Right lobe of liver (tissue), 6 donors: ENCODE results near the gene MUSK. TPM values are rescaled to one million over a fixed set of nuclear protein-coding genes. Genes with fewer than 3 reads are reported as not detected.

Source experiments
- ATAC-seq, 4 donors: fragments of 200-7000 bp; cut with Tn5 transposase; one replicate each; pipeline ENCODE4 v1.9.1; 2020; ENCODE audit warnings: mild to moderate bottlenecking in 4 of 4, moderate library complexity in 4 of 4
- DNase-seq, 3 donors: peaks; one replicate each; pipeline ENCODE4 v3.0.0-alpha.2; 2020
- H3K27ac ChIP-seq, 3 donors: fragments of 200-600 bp; one replicate each; pipeline ENCODE4 v1.8.0; 2022
- H3K27me3 ChIP-seq, 2 donors: fragments of 200-600 bp; one replicate each; pipeline ENCODE4 v1.8.0; 2022
- H3K36me3 ChIP-seq, 4 donors: fragments of 200-600 bp; sonication (generic) in 1 of 4; one replicate each; pipeline versions ENCODE4 v1.5.1 to v1.8.0; 2017 to 2022; ENCODE audit warnings: control low read depth in 1 of 4
- H3K4me1 ChIP-seq, 4 donors: fragments of 200-600 bp; sonication (generic) in 1 of 4; one replicate each; pipeline versions ENCODE4 v1.5.1 to v1.8.0; 2017 to 2022; ENCODE audit warnings: control low read depth in 1 of 4
- H3K4me3 ChIP-seq, 3 donors: fragments of 200-600 bp; one replicate each; pipeline ENCODE4 v1.8.0; 2022
- H3K9me3 ChIP-seq, 4 donors: fragments of 200-600 bp; sonication (generic) in 1 of 4; one replicate each; pipeline versions ENCODE4 v1.5.1 to v1.8.0; 2017 to 2022; ENCODE audit warnings: control low read depth in 1 of 4
- POLR2A ChIP-seq: fragments of 450-650 bp; IDR thresholded peaks from one replicate; pipeline ENCODE4 v1.6.1; 2017; ENCODE audit warnings: antibody characterized with exemption, mild to moderate bottlenecking
- WGBS: methylation state at CpG from one replicate; pipeline ENCODE4 v1.1.6; 2018; ENCODE audit warnings: low coverage, low lambda C conversion rate; ENCODE audit not compliant: insufficient coverage; ENCODE audit errors: missing lambda C conversion rate; 5-methylcytosine and 5-hydroxymethylcytosine counted together
- intact Hi-C, 2 donors: fragments of 100-400 bp; cut with DNase I; formaldehyde crosslinking; loops; one replicate each; pipeline versions ENCODE4 v1.11.2 to v1.14.1; 2022
- total RNA-seq, 6 experiments: library from RNA; depleted of rRNA in 2 of 6; stranded (reverse); fragments of >200 nt in 2 of 6; fragmentation: NEBNext Ultra II Directional in 3 of 6; extraction: Animal tissue kit (Norgen Biotek cat#: 25700) in 3 of 6; gene quantifications; one replicate each; pipeline versions ENCODE4 v1.1.0 to v1.2.4, GENCODE V29; 2016 to 2023
- TF ChIP-seq, protein P1 (sequence below), 4 donors: fragments of 200-600 bp in 3 of 4; fragments of 450-650 bp in 1 of 4; IDR thresholded peaks; one replicate each; pipeline versions ENCODE4 v1.5.1 to v1.8.0; 2016 to 2022; ENCODE audit warnings: antibody characterized with exemption in 4 of 4, mild to moderate bottlenecking in 2 of 4
- donor health status: DM: no; HTN: yes; CAD: no.
- donor health status: DM: no; HTN: no; CAD: no.
- donor health status: DM: no; HTN: no; CAD: no.
- donor health status: DM: no; HTN: yes; CAD: no.
- donor health status: DM: no; HTN: yes; CAD: no.

The MUSK gene
- total RNA-seq, 6 experiments from 2014 or later: 0.06 to 0.12 (median 0.12) TPM; not detected in 2

DNA sequence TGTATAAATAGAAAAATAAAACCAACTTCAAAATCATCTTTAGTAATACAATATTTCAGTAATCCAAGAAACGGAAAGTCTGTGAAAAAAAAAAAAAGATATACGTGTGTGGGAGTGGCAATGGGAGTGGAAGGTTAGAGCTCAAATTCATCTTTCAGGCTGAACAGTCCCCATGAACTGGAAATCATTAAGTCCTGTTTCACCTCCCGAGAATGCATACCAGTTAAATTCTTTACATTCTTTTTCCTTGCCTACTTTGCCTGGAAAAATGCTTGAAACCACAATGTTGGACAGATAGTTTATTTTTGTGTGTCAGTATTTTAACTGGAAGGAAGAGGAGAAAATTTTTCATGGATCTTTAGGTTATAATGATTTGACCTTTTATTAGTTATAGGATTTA, 166.8 kb downstream of the MUSK start:
- Histone ChIP-seq H3K27me3 (no peaks in the 10 kb centered on the region), H3K36me3 (no peaks in the 10 kb centered on the region), H3K9me3 (no peaks in the 10 kb centered on the region), H3K4me1 (no peaks in the 10 kb centered on the region), H3K27ac (no peak overlapping the region), H3K4me3 (no peak overlapping the region)
- TF ChIP-seq, protein P1, sequence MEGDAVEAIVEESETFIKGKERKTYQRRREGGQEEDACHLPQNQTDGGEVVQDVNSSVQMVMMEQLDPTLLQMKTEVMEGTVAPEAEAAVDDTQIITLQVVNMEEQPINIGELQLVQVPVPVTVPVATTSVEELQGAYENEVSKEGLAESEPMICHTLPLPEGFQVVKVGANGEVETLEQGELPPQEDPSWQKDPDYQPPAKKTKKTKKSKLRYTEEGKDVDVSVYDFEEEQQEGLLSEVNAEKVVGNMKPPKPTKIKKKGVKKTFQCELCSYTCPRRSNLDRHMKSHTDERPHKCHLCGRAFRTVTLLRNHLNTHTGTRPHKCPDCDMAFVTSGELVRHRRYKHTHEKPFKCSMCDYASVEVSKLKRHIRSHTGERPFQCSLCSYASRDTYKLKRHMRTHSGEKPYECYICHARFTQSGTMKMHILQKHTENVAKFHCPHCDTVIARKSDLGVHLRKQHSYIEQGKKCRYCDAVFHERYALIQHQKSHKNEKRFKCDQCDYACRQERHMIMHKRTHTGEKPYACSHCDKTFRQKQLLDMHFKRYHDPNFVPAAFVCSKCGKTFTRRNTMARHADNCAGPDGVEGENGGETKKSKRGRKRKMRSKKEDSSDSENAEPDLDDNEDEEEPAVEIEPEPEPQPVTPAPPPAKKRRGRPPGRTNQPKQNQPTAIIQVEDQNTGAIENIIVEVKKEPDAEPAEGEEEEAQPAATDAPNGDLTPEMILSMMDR (IDR thresholded peaks at IDR 0.05): no peak
- no peak for TF ChIP-seq POLR2A
- ATAC-seq: no peak
- intact Hi-C loops: no loop called here
- no peak for DNase-seq
- 43% methylated on average over 3 of the region's 3 CpGs for WGBS

DNA sequence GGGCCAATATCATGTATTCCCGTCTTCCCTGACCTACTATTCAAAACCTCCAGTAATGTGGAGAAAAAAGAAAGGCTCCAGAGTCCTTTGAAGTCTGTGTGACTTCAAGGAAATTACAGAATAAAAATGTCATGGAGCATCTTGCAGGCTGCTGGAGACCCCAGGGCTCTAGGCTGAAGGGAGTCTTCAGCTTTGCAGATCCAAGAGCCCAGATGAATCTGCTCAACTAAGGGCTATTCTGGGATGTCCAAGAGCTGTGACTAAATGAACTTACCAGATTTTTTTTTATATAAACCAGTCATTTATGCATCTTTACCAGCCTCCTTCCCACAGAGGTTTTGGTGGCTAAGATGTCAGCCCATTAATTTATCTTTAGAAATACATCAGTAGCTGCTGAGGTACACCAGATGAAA, 167.3 kb downstream of the MUSK start:
- Histone ChIP-seq H3K4me3 (no peak overlapping the region), H3K36me3 (no peaks in the 10 kb centered on the region), H3K9me3 (no peaks in the 10 kb centered on the region), H3K27ac (no peak overlapping the region), H3K27me3 (no peaks in the 10 kb centered on the region), H3K4me1 (no peaks in the 10 kb centered on the region)
- ATAC-seq: no peak
- intact Hi-C loops: no loop called here
- TF ChIP-seq, protein P1 (IDR thresholded peaks at IDR 0.05): no peak
- no peak for TF ChIP-seq POLR2A
- WGBS: 50% methylated on average over 1 of the region's 1 CpG
- DNase-seq: no peak

DNA sequence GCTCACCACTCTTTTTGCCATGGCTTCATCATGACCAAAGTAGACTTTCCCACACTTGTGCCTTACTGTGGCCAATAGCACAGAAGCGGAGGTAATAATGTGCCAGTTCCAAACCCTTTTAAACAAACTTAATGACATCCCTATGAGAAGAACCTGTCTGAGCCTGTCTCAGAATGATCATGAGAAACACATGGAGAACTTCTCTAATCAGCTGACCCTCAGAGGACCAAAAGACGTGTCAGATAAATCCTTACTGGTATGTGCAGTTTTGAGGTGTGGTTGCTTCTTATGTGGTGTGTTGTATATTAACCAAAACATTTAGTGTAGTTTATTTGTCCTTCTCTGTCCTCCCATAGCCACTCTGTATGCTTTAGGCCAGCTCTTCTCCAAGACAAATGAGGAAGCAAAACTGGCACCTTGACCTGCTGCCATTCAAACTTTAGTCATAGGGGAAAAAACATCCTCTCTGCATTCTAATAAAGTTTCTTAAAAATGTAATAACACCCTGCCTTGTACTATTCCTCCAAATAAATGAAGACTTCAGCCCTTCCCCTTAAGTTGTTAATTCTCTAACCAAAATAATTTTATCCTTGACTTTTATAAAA, 168.9 kb downstream of the MUSK start:
- H3K4me1 ChIP-seq: no peaks in the 10 kb centered on the region
- H3K27me3 ChIP-seq: no peaks in the 10 kb centered on the region
- H3K9me3 ChIP-seq: no peaks in the 10 kb centered on the region
- WGBS: 61% methylated on average over 2 of the region's 2 CpGs
- no peak for ATAC-seq
- H3K4me3 ChIP-seq: no peak overlapping the region
- no peak for TF ChIP-seq POLR2A
- TF ChIP-seq, protein P1 (IDR thresholded peaks at IDR 0.05): no peak
- no peak for DNase-seq
- H3K27ac ChIP-seq: no peak overlapping the region
- intact Hi-C loops: no loop called here
- H3K36me3 ChIP-seq: no peaks in the 10 kb centered on the region

DNA sequence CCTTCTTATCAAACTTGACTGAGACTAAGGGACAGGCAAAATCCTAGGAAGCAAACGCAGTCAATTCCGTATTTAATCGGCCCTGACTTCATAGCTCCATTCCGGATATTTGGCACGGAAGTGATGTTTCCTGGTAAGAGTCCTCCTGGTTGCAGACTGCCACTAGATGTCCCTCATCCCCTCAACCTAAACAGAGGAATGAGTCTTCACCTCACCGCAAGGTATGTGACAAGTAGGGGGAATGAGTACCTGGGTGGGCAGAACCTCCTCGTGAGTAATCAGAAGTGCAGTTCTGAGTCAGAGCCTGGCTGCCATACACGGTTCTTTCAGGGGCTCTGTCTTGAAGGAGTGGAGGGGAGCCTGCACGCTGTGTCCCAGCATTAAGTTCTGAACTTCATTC, 173.6 kb downstream of the MUSK start:
- DNase-seq (no peak), ATAC-seq (peak in 1 of 4 donors; percentile 45)
- no peaks in the 10 kb centered on the region for H3K36me3 ChIP-seq
- TF ChIP-seq POLR2A: no peak
- TF ChIP-seq, protein P1 (IDR thresholded peaks at IDR 0.05): peak in 2 of 4 donors; percentile 5 to 30
- WGBS: 69% methylated on average over 7 of the region's 9 CpGs
- H3K9me3 ChIP-seq: no peaks in the 10 kb centered on the region
- no peaks in the 10 kb centered on the region for H3K27me3 ChIP-seq
- H3K4me1 ChIP-seq: no peaks in the 10 kb centered on the region
- intact Hi-C loops: no loop called here
- no peak overlapping the region for H3K4me3 ChIP-seq
- no peak overlapping the region for H3K27ac ChIP-seq

DNA sequence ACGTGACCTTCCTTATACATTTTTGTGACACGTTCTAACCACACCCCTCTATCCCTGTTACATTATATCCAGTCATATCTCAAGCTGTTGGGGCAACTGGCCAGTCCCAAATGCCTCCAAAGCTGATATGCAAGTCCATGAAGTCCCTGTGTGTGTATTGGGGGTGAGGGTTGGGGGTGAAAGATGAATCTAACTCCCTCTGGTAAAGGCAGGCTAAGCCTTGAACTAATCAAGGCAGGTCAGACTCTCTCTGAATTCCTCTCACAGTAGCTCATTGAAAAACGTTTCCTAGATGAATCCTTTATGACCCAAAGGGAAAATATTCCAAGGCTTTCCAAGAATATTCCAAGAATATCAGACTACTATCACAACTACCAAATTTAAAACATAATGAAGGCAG, 174.4 kb downstream of the MUSK start:
- no peak for DNase-seq
- no peaks in the 10 kb centered on the region for H3K4me1 ChIP-seq
- TF ChIP-seq, protein P1 (IDR thresholded peaks at IDR 0.05): no peak
- no peak for TF ChIP-seq POLR2A
- no peaks in the 10 kb centered on the region for H3K27me3 ChIP-seq
- H3K4me3 ChIP-seq: no peak overlapping the region
- WGBS: 33% methylated on average over 3 of the region's 3 CpGs
- H3K27ac ChIP-seq: no peak overlapping the region
- intact Hi-C loops: no loop called here
- H3K36me3 ChIP-seq: no peaks in the 10 kb centered on the region
- H3K9me3 ChIP-seq: no peaks in the 10 kb centered on the region
- no peak for ATAC-seq
